Amygdala (tissue), 56 donors: ENCODE results near the gene SH2B3.

Experiments
- DNase-seq, 56 donors: peaks; one replicate each; lab custom pipeline; 2025; lab: John Stamatoyannopoulos, UW

The SH2B3 gene

GRCh38 chr12:111407377-111408115 lies 1.8 kb downstream of the SH2B3 start:
- DNase-seq: no peak

DNA sequence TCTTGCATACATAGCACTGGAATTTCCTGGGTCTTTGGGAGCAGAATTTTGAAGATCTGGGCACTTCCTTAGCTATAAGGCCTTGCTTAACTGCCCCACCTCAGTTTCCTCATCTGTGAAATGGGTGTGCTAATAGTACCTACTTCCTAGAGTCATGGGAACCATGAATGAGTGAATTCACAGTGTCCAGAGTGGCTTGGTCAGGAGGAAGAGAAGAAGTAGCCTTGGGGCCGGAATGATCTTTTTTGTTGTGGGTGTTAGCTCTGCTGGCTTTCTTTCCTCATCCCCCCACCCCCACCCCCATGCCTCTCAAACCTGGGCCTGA lies 2.4 kb downstream of the SH2B3 start:
- no peak for DNase-seq

- DNase-seq: no peak
These were observed 3.1 kb downstream of the SH2B3 start for GRCh38 chr12:111408686-111409402.

DNA sequence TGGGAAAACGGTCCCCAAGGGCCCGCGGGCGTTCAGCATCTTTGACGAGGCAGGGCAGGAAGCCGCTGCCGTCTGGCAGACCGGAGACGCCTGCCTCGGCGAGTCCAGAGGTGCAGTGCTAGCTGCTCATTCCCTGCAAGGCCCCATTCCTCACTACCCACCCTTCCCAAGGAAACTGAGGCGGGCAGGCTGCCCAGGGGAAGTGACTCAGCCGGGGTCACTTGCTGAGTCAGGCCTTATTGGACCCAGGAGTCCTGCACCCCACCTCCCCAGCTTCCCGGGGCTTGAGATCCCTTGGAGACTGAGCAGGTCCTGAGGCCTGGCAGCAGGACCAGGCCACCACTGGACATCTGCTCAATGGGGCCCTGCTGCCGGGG lies 3.7 kb downstream of the SH2B3 start:
- peak in 2 of 56 donors; percentile 32 to 50 for DNase-seq

DNA sequence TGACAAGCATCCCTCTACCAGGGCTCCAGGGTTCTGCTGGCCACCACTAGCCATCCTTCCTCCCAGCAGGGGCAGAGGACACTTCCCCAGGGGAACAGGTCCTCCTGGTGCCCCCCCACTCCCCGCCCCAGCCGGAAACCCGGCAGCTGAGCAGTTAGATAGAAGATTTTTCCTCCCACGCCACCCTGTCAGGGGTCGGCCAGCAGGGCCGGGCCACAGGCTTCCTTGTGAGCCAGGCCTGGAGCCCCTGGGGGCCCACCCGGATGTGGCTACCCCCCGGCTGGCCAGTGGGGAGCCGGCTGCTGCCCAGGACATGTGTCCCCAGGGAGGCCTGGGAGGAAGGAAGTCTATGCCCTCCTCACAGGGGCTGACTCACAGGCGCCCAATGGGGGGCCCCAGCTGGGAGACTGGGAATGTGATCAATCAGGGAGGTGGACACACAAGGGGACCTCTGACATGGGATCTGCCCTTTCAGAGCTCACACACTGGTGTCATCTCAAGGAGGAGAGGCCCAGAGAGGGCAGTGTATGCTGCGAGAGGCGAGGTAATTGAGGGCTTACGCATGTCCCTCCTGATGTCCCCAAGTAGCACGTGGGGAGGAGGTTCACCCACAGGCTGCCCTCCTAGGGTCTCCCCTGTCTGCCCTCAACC lies 4.2 kb downstream of the SH2B3 start:
- peak in 18 of 56 donors; percentile 15 to 69 (median 37) for DNase-seq

- no peak for DNase-seq
These were observed 4.9 kb downstream of the SH2B3 start for GRCh38 chr12:111410431-111411184.

DNA sequence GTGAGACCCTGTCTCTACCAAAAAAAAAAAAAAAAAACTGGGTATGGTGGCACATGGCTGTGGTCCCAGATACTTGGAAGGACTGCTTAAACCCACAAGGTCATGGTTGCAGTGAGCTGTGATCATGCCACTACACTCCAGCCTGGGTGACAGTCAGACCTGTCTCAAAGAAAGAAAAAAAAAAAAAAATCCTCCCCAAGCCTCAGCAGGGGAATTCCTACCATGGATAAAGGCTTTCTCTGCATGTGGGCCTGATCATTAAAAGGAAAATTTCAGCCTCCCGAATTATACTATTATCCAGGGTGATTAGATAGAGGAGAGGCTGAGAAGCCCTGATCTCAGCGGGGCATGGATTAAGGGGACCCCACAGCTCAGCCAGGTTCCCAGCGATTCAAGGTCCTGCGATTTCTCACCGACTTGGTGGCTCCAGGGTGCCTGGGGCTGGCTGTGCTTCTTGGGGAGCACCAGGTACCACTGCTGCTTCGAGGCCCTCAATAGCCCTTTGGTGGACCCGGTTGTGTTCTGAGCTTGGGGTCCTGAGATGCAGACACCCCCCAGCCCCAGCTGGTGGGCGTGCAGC lies 5.6 kb downstream of the SH2B3 start:
- no peak for DNase-seq

DNA sequence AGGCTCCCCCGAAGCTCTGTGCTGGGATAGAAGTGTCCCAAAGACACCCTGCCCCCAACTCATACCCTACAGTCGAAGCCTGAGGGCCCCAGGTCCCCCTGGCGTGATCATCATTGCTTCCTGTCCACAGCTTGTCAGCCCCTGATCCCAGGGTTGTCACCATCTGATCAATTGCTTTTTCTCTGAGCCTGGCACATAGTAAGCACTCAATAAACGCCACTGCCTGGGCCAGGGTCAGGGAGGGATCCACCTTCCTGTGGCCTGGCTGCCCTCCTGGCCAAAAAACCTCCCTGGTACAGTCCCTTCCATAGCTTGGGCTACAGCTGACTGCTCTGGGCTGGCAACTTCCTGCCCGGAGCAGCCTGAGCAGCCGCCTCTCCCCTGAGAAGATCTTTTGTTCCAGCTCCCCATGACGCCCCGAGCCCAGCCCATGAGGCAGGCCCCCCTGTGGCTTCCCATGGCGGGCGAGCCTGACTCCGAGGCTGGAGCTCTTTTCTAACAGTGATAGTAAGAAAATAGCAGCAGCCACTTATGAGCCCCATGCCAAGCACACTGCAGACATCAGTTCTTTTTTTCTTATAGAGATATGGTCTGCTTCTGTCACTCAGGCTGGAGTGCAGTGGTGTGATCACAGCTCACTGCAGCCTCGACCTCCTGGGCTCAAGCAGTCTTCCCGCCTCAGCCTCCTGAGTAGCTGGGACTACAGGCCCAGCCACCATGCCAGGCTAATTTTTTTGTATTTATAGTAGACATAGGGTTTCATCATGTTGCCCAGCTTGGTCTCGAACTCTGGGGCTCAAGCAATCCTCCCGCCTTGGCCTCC lies 6.5 kb downstream of the SH2B3 start:
- DNase-seq: peak in 37 of 56 donors; percentile 10 to 71 (median 37)

DNA sequence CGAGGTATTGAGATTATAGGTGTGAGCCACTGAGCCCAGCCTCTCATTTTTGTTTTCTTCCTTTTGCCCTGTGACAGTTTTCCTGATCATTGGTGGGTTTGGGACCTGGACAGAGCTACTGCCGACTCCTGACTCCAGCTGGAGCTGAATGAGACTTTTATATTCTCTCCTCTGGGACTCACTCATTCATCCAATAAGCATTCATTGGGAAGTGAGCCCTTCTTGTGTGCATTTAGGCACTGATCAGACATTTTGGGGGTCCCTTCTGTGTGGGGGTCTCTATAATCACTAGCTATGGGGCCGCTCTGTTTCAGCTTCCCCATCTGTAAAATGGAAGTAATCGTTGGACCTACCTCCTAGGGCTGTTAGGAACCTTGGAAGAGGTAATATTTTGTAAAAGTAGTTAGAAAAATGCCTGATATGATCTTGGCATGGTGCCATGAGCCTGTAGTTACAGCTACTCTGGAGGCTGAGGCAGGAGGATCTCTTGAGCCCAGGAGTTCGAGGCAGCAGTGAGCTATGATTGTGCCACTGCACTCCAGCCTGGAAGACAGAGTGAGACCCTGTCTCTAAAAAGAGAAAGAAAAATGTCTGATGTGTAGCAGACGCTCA lies 7.2 kb downstream of the SH2B3 start:
- DNase-seq: no peak

- peak in 1 of 56 donors; percentile 24 for DNase-seq
These were observed 7.8 kb downstream of the SH2B3 start for GRCh38 chr12:111413442-111414086.

- no peak for DNase-seq
These were observed 9.1 kb downstream of the SH2B3 start for GRCh38 chr12:111414711-111415252.

DNA sequence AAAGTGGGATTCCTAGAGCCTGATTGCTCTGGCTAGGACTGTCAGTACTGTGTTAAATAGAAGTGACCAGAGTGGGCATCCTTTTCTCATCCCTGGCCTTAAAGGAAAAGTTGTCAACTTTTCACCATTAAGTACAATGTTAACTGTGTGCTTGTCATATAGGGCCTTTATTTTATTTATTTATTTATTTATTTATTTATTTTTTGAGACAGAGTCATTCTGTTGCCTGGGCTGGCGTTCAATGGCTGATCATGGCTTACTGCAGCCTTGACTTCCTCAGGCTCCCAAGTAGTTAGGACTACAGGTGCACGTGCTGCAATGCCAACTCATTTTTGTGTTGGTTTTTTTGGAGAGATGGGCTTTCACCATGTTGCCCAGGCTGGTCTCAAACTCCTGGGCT lies 11.6 kb downstream of the SH2B3 start:
- no peak for DNase-seq

GRCh38 chr12:111417784-111418593 lies 12.3 kb downstream of the SH2B3 start:
- DNase-seq: no peak

GRCh38 chr12:111418594-111418880 lies 12.8 kb downstream of the SH2B3 start:
- no peak for DNase-seq

DNA sequence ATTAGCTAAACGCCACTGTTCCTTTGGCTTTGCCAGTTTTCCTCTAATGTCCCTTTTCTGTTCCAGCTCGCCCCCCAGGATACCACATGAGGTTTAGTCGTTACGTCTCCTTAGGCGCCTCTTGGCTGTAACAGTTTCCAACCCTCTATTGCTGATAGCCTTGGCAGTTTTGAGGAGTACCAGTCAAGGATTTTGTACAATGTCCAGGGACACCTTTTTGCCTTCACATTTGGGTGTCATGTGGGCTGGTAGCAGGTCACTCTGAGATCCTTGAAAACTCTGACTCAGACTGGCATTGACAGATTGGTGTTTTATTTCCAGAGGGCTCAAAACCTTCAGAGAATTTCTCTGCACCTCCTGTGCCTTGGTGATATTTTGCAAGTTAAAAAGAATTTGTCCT lies 14.1 kb downstream of the SH2B3 start:
- DNase-seq: no peak

GRCh38 chr12:111420494-111420893 lies 14.8 kb downstream of the SH2B3 start:
- no peak for DNase-seq

GRCh38 chr12:111424189-111424792 lies 18.6 kb downstream of the SH2B3 start:
- no peak for DNase-seq
